Measurements from ENCODE around the gene SMIM12.

SMIM12 gene

DNA sequence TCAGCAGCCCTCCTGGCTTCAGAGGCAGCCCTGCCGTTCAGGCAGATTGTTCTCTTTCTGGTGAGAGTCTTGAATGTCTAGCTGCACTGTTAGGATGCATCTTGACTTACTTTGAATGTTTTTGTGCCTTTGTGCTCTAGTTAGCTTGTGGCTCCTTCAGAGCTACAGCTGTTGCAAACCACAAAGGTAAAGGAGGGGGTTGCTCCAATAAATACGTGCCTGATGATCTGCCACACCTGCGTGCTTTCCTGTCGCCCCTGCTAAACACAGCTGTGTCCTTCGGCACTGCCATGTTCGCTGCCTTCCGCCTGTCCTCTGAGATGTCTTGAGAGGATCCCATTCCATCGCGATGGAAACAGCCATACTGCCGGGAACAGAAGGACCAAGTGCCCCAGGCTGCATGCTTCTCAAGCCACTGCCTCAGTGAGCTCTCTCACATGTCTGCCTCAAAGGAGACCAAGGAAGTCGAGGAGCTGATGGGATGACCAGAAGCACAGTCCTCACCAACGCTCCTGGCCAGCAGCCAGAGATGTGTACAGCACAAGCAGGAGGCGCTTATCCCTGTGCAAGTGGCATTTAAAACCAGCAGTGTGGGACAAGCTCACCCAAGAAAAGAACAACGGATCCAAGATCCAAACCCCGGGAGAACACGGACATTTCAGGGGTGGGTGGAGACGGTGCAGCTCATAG, 12.0 kb upstream of the SMIM12 start:
- H3K4me1 Mint-ChIP-seq = peaks cover 4% of the 10 kb centered on the region
- no peak overlapping the region for H3K27ac Mint-ChIP-seq
- no peaks in the 10 kb centered on the region for H3K9me3 Mint-ChIP-seq

DNA sequence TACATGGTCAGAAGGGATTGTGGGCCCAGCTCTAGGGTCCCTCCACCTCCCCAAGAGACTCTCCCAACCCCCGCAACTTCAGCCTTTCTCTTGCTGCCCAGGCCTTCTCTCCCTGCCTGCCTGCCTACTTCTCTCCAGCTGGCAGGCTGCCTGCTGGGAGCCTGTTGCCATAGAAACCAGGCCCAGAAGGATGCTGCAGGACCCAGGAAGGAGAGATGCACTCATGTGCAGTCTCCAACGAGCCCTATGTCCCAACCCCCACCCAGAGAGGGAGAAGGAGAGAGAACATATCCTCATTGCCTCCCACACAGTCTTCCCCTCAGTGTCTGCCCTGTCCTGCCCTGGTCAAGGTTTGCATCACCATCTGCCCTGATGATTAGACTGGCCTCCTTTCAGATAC, 10.8 kb upstream of the SMIM12 start:
- peaks cover 65% of the 10 kb centered on the region for H3K27me3 Mint-ChIP-seq (ENCODE audit: low read depth, poor library complexity)
- H3K27ac Mint-ChIP-seq = peak overlapping the region; percentile 53
- H3K4me3 Mint-ChIP-seq = no peak overlapping the region
- peaks cover 4% of the 10 kb centered on the region for H3K4me1 Mint-ChIP-seq
- TF ChIP-seq, protein P1, sequence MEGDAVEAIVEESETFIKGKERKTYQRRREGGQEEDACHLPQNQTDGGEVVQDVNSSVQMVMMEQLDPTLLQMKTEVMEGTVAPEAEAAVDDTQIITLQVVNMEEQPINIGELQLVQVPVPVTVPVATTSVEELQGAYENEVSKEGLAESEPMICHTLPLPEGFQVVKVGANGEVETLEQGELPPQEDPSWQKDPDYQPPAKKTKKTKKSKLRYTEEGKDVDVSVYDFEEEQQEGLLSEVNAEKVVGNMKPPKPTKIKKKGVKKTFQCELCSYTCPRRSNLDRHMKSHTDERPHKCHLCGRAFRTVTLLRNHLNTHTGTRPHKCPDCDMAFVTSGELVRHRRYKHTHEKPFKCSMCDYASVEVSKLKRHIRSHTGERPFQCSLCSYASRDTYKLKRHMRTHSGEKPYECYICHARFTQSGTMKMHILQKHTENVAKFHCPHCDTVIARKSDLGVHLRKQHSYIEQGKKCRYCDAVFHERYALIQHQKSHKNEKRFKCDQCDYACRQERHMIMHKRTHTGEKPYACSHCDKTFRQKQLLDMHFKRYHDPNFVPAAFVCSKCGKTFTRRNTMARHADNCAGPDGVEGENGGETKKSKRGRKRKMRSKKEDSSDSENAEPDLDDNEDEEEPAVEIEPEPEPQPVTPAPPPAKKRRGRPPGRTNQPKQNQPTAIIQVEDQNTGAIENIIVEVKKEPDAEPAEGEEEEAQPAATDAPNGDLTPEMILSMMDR (IDR thresholded peaks at IDR 0.05) = no peak
- H3K9me3 Mint-ChIP-seq = no peaks in the 10 kb centered on the region
- DNase-seq = no peak
- no peaks in the 10 kb centered on the region for H3K36me3 Mint-ChIP-seq (ENCODE audit: low read depth)

More for the DNA sequence above, 12.0 kb upstream of the SMIM12 start:
- TF ChIP-seq, protein P1 (IDR thresholded peaks at IDR 0.05) = no peak
- no peak for DNase-seq
- Mint-ChIP-seq H3K27me3 (ENCODE audit: low read depth, poor library complexity) (peaks cover 63% of the 10 kb centered on the region), H3K4me3 (no peak overlapping the region), H3K36me3 (ENCODE audit: low read depth) (no peaks in the 10 kb centered on the region)

DNA sequence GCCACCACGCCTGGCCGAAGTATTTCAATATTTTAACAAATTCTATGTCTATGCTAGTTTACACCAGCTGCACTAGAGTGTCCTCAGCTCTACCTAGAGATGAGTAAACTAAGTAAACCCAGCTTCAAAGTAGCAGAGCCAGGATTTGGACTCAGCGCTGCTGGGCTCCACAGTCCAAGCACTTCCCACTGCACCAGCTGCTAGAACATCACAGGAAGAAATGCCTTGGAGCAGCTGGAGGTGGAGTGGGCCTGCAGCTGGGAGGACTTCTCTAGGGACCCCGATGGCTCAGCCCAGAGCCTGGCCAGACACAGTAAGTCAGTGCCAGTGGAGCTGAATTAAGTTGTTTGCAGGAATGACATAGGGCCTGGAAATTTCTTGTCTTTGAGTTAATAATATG, 10.2 kb upstream of the SMIM12 start:
- H3K4me3 Mint-ChIP-seq = no peak overlapping the region
- H3K4me1 Mint-ChIP-seq = peaks cover 4% of the 10 kb centered on the region
- no peaks in the 10 kb centered on the region for H3K36me3 Mint-ChIP-seq (ENCODE audit: low read depth)
- no peaks in the 10 kb centered on the region for H3K9me3 Mint-ChIP-seq
- TF ChIP-seq, protein P1 (IDR thresholded peaks at IDR 0.05) = no peak
- no peak overlapping the region for H3K27ac Mint-ChIP-seq
- no peak for DNase-seq
- peaks cover 69% of the 10 kb centered on the region for H3K27me3 Mint-ChIP-seq (ENCODE audit: low read depth, poor library complexity)

DNA sequence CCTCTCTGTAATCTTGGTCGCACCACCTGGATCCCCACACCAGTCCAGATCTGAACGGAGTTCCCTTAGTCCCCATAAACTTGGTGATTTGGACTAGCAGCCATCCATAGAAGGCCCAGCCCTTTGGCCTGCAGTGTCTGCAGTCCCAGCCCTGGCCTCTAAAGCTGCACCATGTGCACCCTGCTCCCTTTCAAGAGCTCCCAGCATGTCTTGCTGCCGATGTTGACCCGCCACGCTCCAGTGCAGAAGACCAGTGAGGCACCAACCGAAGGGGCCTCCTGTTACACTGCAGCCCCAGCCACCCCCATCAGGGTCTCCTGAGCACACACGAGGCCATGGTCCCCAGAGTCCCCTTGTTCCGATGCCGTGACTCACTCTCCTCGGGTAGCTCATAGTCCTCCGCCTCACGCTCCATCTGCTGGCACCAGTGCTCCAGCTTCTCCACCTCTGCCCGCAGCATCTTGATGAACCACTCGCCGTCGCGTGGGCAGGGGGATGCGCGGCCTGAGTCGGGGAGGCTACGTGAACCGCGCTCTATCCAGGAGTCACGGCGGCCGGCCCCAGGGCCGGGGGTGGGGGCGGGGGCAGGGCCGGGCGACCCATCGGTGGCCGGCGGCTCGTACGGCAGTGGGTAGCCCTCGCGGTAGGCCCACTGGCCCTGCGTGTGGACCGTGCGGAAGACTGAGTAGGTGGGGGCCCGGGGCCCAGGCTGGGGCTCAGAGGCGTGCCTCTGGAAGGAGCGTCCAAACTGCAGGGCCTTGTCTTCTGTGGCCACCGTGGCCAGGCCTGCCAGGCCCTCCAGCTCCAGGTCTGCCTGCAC, 8.9 kb upstream of the SMIM12 start:
- TF ChIP-seq, protein P1 (IDR thresholded peaks at IDR 0.05) = no peak
- Mint-ChIP-seq H3K4me3 (no peak overlapping the region), H3K4me1 (peaks cover 4% of the 10 kb centered on the region), H3K27me3 (ENCODE audit: low read depth, poor library complexity) (peaks cover 76% of the 10 kb centered on the region), H3K36me3 (ENCODE audit: low read depth) (no peaks in the 10 kb centered on the region), H3K9me3 (no peaks in the 10 kb centered on the region), H3K27ac (no peak overlapping the region)
- no peak for DNase-seq

DNA sequence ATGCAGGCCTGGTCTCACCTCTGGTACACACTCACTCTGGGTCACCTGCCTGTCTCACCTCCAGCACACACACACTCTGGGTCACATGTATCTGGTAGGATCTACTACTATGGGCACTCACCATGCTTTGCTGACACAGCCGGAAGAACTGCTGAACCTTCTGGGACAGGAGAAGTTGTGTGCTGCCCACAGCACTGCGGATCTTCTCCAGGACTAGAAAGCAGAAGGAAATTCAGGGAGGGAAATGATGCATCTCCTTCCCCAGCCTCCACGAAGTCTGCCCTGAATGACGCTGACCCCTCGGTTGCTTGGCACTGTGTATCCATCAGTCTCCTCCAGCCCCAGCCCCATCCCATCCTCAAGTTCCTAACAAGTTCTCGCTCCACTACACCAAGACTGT, 7.9 kb upstream of the SMIM12 start:
- no peak for DNase-seq
- Mint-ChIP-seq H3K27me3 (ENCODE audit: low read depth, poor library complexity) (peaks cover 79% of the 10 kb centered on the region), H3K27ac (no peak overlapping the region), H3K4me3 (peak overlapping the region; percentile 22), H3K36me3 (ENCODE audit: low read depth) (no peaks in the 10 kb centered on the region), H3K4me1 (peaks cover 4% of the 10 kb centered on the region), H3K9me3 (no peaks in the 10 kb centered on the region)
- TF ChIP-seq, protein P1 (IDR thresholded peaks at IDR 0.05) = no peak
